Measurements from ENCODE around the gene SUCO. TPM values are rescaled to one million over a fixed set of nuclear protein-coding genes. Genes with fewer than 3 reads are reported as not detected.

The SUCO gene
- total RNA-seq, 1 experiment from 2014 or later, result 37.7 TPM

DNA sequence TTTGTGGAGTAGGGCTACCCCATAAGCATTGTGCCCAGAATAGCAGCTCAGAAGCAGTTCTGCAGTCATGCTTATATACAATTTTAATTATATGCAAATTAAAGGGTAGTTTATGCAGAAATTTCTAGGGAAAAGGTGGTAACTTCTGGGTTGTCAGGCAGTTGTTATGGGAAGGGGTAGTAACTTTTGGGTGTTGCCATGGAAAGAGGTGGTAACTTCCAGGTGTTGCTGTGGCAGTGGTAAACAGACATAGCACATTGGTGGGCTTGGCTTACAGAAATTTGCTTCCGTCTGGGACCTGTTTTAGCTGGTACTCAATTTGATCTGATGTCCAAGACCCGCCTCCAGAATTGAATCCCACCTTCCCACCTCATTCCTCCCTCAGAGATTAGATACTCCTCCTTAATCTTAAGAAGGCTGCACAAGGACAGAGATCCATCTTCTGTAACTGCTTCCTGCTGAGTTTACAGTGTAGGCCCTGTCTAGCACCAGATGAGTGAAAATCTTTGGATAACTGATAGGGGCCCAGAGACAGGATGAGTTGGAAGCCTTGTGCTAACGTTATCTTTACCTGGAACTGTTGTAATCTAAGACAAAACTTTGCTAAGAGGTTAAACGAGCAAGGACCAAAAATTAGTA, 26.7 kb downstream of the SUCO start:
- Histone ChIP-seq H4K5ac (ENCODE audit: insufficient read length, low read depth, low read length) (no peak overlapping the region), H2BK12ac (ENCODE audit: insufficient read length, low read depth, low read length) (no peak overlapping the region), H3K4me2 (ENCODE audit: insufficient read depth, insufficient read length, low read length) (no peak overlapping the region), H2BK120ac (ENCODE audit: low read depth, low read length, poor library complexity, severe bottlenecking) (no peak overlapping the region), H3K27me3 (ENCODE audit: insufficient read depth, low read length) (no peaks in the 10 kb centered on the region), H3K18ac (ENCODE audit: insufficient read length, low read depth, low read length) (no peak overlapping the region), H3K9me3 (ENCODE audit: control insufficient read depth, low read depth, low read length) (no peaks in the 10 kb centered on the region), H3K56ac (ENCODE audit: insufficient read length, low read depth, low read length) (no peak overlapping the region), H3K23ac (ENCODE audit: insufficient read length, low read depth, low read length) (no peak overlapping the region), H3T11ph (ENCODE audit: low read length) (no peak overlapping the region), H3K4me1 (ENCODE audit: insufficient read depth, low read length) (no peaks in the 10 kb centered on the region), H2AFZ (ENCODE audit: low read length) (no peak overlapping the region), H4K20me1 (ENCODE audit: control insufficient read depth, insufficient read depth, insufficient read length) (no peaks in the 10 kb centered on the region), H3K9ac (ENCODE audit: extremely low read depth, insufficient read length, low read length) (no peak overlapping the region), H4K8ac (replicated peaks; ENCODE audit: insufficient read length, low read depth, low read length) (no peak overlapping the region), H3K27ac (ENCODE audit: insufficient read length, low read depth, low read length) (no peak overlapping the region), H3K14ac (ENCODE audit: insufficient read depth, low read length) (no peak overlapping the region), H3K23me2 (ENCODE audit: insufficient read length, low read depth, low read length, poor library complexity, severe bottlenecking) (no peaks in the 10 kb centered on the region), H3K79me1 (ENCODE audit: insufficient read depth, low read depth, low read length, poor library complexity, severe bottlenecking) (no peaks in the 10 kb centered on the region), H2AK5ac (ENCODE audit: insufficient read length, low read length) (no peak overlapping the region), H2BK20ac (ENCODE audit: low read depth, low read length, poor library complexity, severe bottlenecking) (no peak overlapping the region), H2BK5ac (ENCODE audit: insufficient read length, low read length) (no peak overlapping the region), H3K4ac (ENCODE audit: low read depth, low read length) (no peak overlapping the region), H2BK15ac (ENCODE audit: low read depth, low read length) (no peak overlapping the region), H4K91ac (ENCODE audit: insufficient read length, low read depth, low read length) (no peak overlapping the region), H3K79me2 (ENCODE audit: insufficient read depth, low read length) (no peaks in the 10 kb centered on the region)
- WGBS (ENCODE audit: extremely low coverage, insufficient read length, low lambda C conversion rate), result no CpG with 5 or more reads among the region's 4 CpGs
- Mint-ChIP-seq H3K9me3 (no peaks in the 10 kb centered on the region), H3K4me1 (peaks cover 9 to 10% of the 10 kb centered on the region in 2 experiments), H3K27me3 (ENCODE audit: low read depth) (no peaks in the 10 kb centered on the region), H3K4me3 (no peak overlapping the region), H3K36me3 (ENCODE audit: insufficient read depth in 1 of 3, low read depth in 3 of 3) (peaks cover 49 to 82% (median 79%) of the 10 kb centered on the region in 3 experiments), H3K27ac (peak overlapping the region in 1 of 3 experiments; percentile 73; a peak in 2 of 7 replicates)
- no peak for DNase-seq
- TF ChIP-seq, protein P1, sequence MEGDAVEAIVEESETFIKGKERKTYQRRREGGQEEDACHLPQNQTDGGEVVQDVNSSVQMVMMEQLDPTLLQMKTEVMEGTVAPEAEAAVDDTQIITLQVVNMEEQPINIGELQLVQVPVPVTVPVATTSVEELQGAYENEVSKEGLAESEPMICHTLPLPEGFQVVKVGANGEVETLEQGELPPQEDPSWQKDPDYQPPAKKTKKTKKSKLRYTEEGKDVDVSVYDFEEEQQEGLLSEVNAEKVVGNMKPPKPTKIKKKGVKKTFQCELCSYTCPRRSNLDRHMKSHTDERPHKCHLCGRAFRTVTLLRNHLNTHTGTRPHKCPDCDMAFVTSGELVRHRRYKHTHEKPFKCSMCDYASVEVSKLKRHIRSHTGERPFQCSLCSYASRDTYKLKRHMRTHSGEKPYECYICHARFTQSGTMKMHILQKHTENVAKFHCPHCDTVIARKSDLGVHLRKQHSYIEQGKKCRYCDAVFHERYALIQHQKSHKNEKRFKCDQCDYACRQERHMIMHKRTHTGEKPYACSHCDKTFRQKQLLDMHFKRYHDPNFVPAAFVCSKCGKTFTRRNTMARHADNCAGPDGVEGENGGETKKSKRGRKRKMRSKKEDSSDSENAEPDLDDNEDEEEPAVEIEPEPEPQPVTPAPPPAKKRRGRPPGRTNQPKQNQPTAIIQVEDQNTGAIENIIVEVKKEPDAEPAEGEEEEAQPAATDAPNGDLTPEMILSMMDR (conservative IDR thresholded peaks at IDR 0.05), result no peak

Data from H9 (cell line).